T-helper 2 cell (primary cell): Measurements from ENCODE around the gene KEAP1.
"Not testable (repeated sequence)": the region's sequence is repeated elsewhere in the genome, so short reads cannot be mapped to it uniquely, and the experiment has no call there.

Experiments used
- DNase-seq, 5 experiments: peaks; one replicate each; pipeline versions ENCODE4 v3.0.0 to v3.0.0-alpha.2; 2012 to 2022
- total RNA-seq, 2 donors: gene quantifications; one replicate each; lab custom pipeline; 2026; lab: John Stamatoyannopoulos, UW

Gene KEAP1
- total RNA-seq: 14.3 to 23.2 reads per million in 2 donors

- peak in 3 of 5 experiments; percentile 9 to 48 (median 18) for DNase-seq
Measured at GRCh38 chr19:10503002-10503789, at the start of gene KEAP1. Gene KEAP1, minus strand, starts transcription at chr19:10503356. Its CDS starts 3,323 bp downstream, at chr19:10500033.

GRCh38 chr19:10552510-10553053 lies 49.4 kb upstream of the KEAP1 start:
- peak in 1 of 5 experiments; percentile 42 for DNase-seq

GRCh38 chr19:10551698-10552301 lies 48.6 kb upstream of the KEAP1 start:
- peak in 2 of 5 experiments; percentile 48 to 64 for DNase-seq

- not testable (repeated sequence) for DNase-seq
Measured at GRCh38 chr19:10551006-10551405, 47.9 kb upstream of the KEAP1 start.

- no peak for DNase-seq
Measured at GRCh38 chr19:10550336-10550735, 47.2 kb upstream of the KEAP1 start.

- no peak for DNase-seq
Measured at GRCh38 chr19:10549733-10550132, 46.6 kb upstream of the KEAP1 start.

- no peak for DNase-seq
Measured at GRCh38 chr19:10548746-10549276, 45.7 kb upstream of the KEAP1 start.

GRCh38 chr19:10546817-10547216 lies 43.7 kb upstream of the KEAP1 start:
- no peak for DNase-seq

GRCh38 chr19:10544753-10545251 lies 41.6 kb upstream of the KEAP1 start:
- DNase-seq: no peak

- DNase-seq: no peak
Measured at GRCh38 chr19:10544242-10544752, 41.1 kb upstream of the KEAP1 start.

GRCh38 chr19:10543420-10544241 lies 40.5 kb upstream of the KEAP1 start, which contains the start of gene ATG4D:
Gene ATG4D, plus strand, starts transcription at chr19:10543904. Its CDS starts 187 bp downstream, at chr19:10544091.
- peak; percentile 64 to 82 (median 77) for DNase-seq

- DNase-seq: no peak
Measured at GRCh38 chr19:10543059-10543419, 39.9 kb upstream of the KEAP1 start.

GRCh38 chr19:10539016-10539415 lies 35.9 kb upstream of the KEAP1 start:
- not testable (repeated sequence) for DNase-seq

GRCh38 chr19:10538204-10538983 lies 35.2 kb upstream of the KEAP1 start:
- no peak for DNase-seq

- DNase-seq: no peak
Measured at GRCh38 chr19:10537668-10538067, 34.5 kb upstream of the KEAP1 start.

GRCh38 chr19:10535613-10536012 lies 32.5 kb upstream of the KEAP1 start:
- no peak for DNase-seq

- DNase-seq: no peak
Measured at GRCh38 chr19:10533646-10534386, 30.7 kb upstream of the KEAP1 start.

GRCh38 chr19:10532457-10532856 lies 29.3 kb upstream of the KEAP1 start:
- DNase-seq: no peak

- DNase-seq: not testable (repeated sequence)
Measured at GRCh38 chr19:10526887-10527286, 23.7 kb upstream of the KEAP1 start.

- no peak for DNase-seq
Measured at GRCh38 chr19:10525636-10526035, 22.5 kb upstream of the KEAP1 start.
